T-helper 1 cell treated with Interleukin-12 subunit alpha and Interleukin-12 subunit beta and Interleukin-4 antibody, amounts not matched to agents 30 ng/mL and 1 ng/mL, for 36 hours (primary cell): ENCODE measurements around the gene NINJ1. TPM values are rescaled to one million over a fixed set of nuclear protein-coding genes. Genes with fewer than 3 reads are reported as not detected.

Experiments
- intact Hi-C: fragments of 100-400 bp; cut with micrococcal nuclease; formaldehyde crosslinking; loops from one replicate; pipeline ENCODE4 v1.15.1; 2024
- total RNA-seq: library from RNA; stranded (reverse); gene quantifications from 2 replicates; pipeline ENCODE4 v1.2.3, GENCODE V29; 2022

The NINJ1 gene
- 89.9 and 90.8 TPM in 2 replicates for total RNA-seq

- intact Hi-C loops: loop anchor here (1.0 to 10.0 kb wide), 13 partner anchors 12 to 1982 kb away; partner anchors contain the start of genes BICD2, FAM120A, FAM120AOS and ZNF484
Measured at GRCh38 chr9:93134015-93134739, at the start of gene NINJ1. Gene NINJ1, minus strand, starts transcription at chr9:93134251. Its CDS starts 34 bp downstream, at chr9:93134217.

- intact Hi-C loops: no loop called here
Measured at GRCh38 chr9:93183131-93183662, 49.1 kb upstream of the NINJ1 start.

- intact Hi-C loops: no loop called here
Measured at GRCh38 chr9:93182572-93182971, 48.5 kb upstream of the NINJ1 start.

- intact Hi-C loops: no loop called here
Measured at GRCh38 chr9:93181672-93182435, 47.8 kb upstream of the NINJ1 start.

GRCh38 chr9:93180938-93181337 is 46.9 kb upstream of the NINJ1 start:
- intact Hi-C loops: no loop called here

GRCh38 chr9:93178851-93179786 is 45.1 kb upstream of the NINJ1 start:
- intact Hi-C loops: no loop called here

- intact Hi-C loops: no loop called here
Measured at GRCh38 chr9:93177676-93178075, 43.6 kb upstream of the NINJ1 start.

- intact Hi-C loops: no loop called here
Measured at GRCh38 chr9:93174976-93175375, 40.9 kb upstream of the NINJ1 start.

GRCh38 chr9:93173365-93174051 is 39.5 kb upstream of the NINJ1 start:
- intact Hi-C loops: no loop called here

GRCh38 chr9:93172666-93173364 is 38.8 kb upstream of the NINJ1 start:
- intact Hi-C loops: no loop called here

- intact Hi-C loops: no loop called here
Measured at GRCh38 chr9:93171261-93171990, 37.4 kb upstream of the NINJ1 start.

GRCh38 chr9:93170571-93170970 is 36.5 kb upstream of the NINJ1 start:
- intact Hi-C loops: no loop called here

- intact Hi-C loops: no loop called here
Measured at GRCh38 chr9:93169444-93169843, 35.4 kb upstream of the NINJ1 start.

GRCh38 chr9:93168581-93168980 is 34.5 kb upstream of the NINJ1 start:
- intact Hi-C loops: no loop called here

- intact Hi-C loops: no loop called here
Measured at GRCh38 chr9:93167838-93168237, 33.8 kb upstream of the NINJ1 start.

GRCh38 chr9:93167185-93167584 is 33.1 kb upstream of the NINJ1 start:
- intact Hi-C loops: no loop called here

- intact Hi-C loops: no loop called here
Measured at GRCh38 chr9:93166699-93167098, 32.6 kb upstream of the NINJ1 start.

GRCh38 chr9:93164085-93164484 is 30.0 kb upstream of the NINJ1 start:
- intact Hi-C loops: no loop called here
